ENCODE data around the gene SOX10.

DNA sequence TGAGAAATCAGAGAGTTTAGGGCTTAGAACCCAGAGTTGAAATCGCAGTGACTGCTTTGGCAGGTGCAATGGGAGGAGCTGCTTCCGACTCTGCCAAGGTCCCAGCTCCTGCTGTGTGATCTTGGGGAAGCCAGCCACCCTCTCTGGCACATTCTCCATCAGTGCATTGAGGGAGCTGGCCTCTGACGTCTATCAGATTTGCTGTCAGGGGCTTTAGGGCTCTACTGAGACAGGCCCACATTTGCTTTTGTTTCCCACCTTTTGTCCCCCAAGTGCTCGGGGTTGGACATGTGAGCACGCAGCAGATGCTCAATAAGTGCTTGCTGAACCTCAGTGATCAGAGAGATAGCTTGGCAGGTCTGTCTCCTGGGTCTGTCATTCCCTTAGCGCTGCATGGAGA lies 10.6 kb upstream of the SOX10 start:
- TF ChIP-seq EZH2phosphoT487 (IDR thresholded peaks at IDR 0.05; ENCODE audit: borderline replicate concordance, low read depth, low read length) = no peak
- TF ChIP-seq, protein P1, sequence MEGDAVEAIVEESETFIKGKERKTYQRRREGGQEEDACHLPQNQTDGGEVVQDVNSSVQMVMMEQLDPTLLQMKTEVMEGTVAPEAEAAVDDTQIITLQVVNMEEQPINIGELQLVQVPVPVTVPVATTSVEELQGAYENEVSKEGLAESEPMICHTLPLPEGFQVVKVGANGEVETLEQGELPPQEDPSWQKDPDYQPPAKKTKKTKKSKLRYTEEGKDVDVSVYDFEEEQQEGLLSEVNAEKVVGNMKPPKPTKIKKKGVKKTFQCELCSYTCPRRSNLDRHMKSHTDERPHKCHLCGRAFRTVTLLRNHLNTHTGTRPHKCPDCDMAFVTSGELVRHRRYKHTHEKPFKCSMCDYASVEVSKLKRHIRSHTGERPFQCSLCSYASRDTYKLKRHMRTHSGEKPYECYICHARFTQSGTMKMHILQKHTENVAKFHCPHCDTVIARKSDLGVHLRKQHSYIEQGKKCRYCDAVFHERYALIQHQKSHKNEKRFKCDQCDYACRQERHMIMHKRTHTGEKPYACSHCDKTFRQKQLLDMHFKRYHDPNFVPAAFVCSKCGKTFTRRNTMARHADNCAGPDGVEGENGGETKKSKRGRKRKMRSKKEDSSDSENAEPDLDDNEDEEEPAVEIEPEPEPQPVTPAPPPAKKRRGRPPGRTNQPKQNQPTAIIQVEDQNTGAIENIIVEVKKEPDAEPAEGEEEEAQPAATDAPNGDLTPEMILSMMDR (conservative IDR thresholded peaks at IDR 0.05; ENCODE audit: low read length) = no peak

All from OCI-LY7 (cell line).